H1 (cell line): ENCODE measurements around the gene PPM1D. TPM values are rescaled to one million over a fixed set of nuclear protein-coding genes. Genes with fewer than 3 reads are reported as not detected.

Experiments
- CTCF ChIA-PET: fragments of 300-600 bp; sonication (Branson Sonifier 250); formaldehyde crosslinking; loops from one replicate; lab custom pipeline; 2021; ENCODE audit not compliant: partially characterized antibody; lab: Charles Lee
- POLR2A ChIA-PET: fragments of 300-600 bp; sonication (Branson Sonifier 250); formaldehyde crosslinking; loops from one replicate; lab custom pipeline; 2021; ENCODE audit warnings: inconsistent platforms; ENCODE audit not compliant: partially characterized antibody; lab: Charles Lee
- DNase-seq, 2 experiments: peaks; one replicate each; pipeline versions ENCODE4 v3.0.0 to v3.0.0-alpha.2; 2010 to 2022; ENCODE audit warnings: low spot score in 2 of 2, low read depth in 1 of 2, mixed read lengths in 1 of 2
- FAIRE-seq: peaks from 2 replicates; lab custom pipeline; 2011; peaks lifted over from hg19 to GRCh38; lab: Jason Lieb, UNC
- H2AFZ ChIP-seq: 2 replicates; pipeline ENCODE4 v1.8.1; 2012; ENCODE audit warnings: low read length, inconsistent platforms
- H2AK5ac ChIP-seq: 2 replicates; pipeline ENCODE4 v1.6.1; 2013; ENCODE audit warnings: low read depth, low read length
- H2BK120ac ChIP-seq: replicated peaks from 2 replicates; pipeline ENCODE3; 2013; ENCODE audit warnings: low read depth, low read length, inconsistent platforms
- H2BK12ac ChIP-seq: 2 replicates; pipeline ENCODE4 v1.6.1; 2013; ENCODE audit warnings: low read depth, low read length
- H2BK15ac ChIP-seq: 2 replicates; pipeline ENCODE4 v1.6.1; 2013; ENCODE audit warnings: low read length
- H2BK20ac ChIP-seq: 2 replicates; pipeline ENCODE4 v1.6.1; 2013; ENCODE audit warnings: low read length
- H2BK5ac ChIP-seq: 2 replicates; pipeline ENCODE4 v1.6.1; 2013; ENCODE audit warnings: low read depth, low read length
- H3K14ac ChIP-seq: 2 replicates; pipeline ENCODE4 v1.6.1; 2013; ENCODE audit warnings: inconsistent platforms; ENCODE audit not compliant: insufficient read length
- H3K18ac ChIP-seq: 2 replicates; pipeline ENCODE4 v1.6.1; 2013; ENCODE audit warnings: low read length; ENCODE audit errors: extremely low read depth
- H3K23ac ChIP-seq: 2 replicates; pipeline ENCODE4 v1.6.1; 2013; ENCODE audit warnings: inconsistent platforms; ENCODE audit not compliant: insufficient read length
- H3K23me2 ChIP-seq: 2 replicates; pipeline ENCODE4 v1.6.1; 2013; ENCODE audit warnings: low read depth, low read length
- H3K27ac ChIP-seq: 2 replicates; pipeline ENCODE4 v1.6.1; 2011; ENCODE audit warnings: low read depth, low read length, inconsistent platforms
- H3K27me3 ChIP-seq, 4 experiments: replicated peaks in 1 of 4; 1 replicate in 1 of 4; 2 replicates in 3 of 4; pipeline versions ENCODE4 v1.6.1 to v1.8.1; 2011 to 2013; ENCODE audit warnings: low read length in 3 of 4, mild to moderate bottlenecking in 3 of 4, inconsistent platforms in 2 of 4, mixed read lengths in 2 of 4, moderate library complexity in 1 of 4; ENCODE audit not compliant: control insufficient read depth in 3 of 4, insufficient read depth in 3 of 4; ENCODE audit errors: extremely low read depth in 1 of 4
- H3K36me3 ChIP-seq, 4 experiments: 2 replicates each; pipeline versions ENCODE4 v1.6.1 to v1.8.1; 2011 to 2013; ENCODE audit warnings: mild to moderate bottlenecking in 4 of 4, low read length in 3 of 4, moderate library complexity in 2 of 4, control low read depth in 1 of 4, inconsistent platforms in 1 of 4; ENCODE audit not compliant: insufficient read depth in 4 of 4, control insufficient read depth in 2 of 4
- H3K4ac ChIP-seq: replicated peaks from 2 replicates; pipeline ENCODE3; 2013; ENCODE audit warnings: low read length, low read depth, mixed read lengths, inconsistent platforms; ENCODE audit not compliant: insufficient read length
- H3K4me1 ChIP-seq, 4 experiments: replicated peaks in 1 of 4; 1 replicate in 1 of 4; 2 replicates in 3 of 4; pipeline versions ENCODE4 v1.6.1 to v1.8.1; 2011 to 2013; ENCODE audit warnings: low read length in 3 of 4, inconsistent platforms in 2 of 4, mixed read lengths in 1 of 4; ENCODE audit not compliant: insufficient read depth in 4 of 4, control insufficient read depth in 3 of 4
- H3K4me2 ChIP-seq, 2 experiments: 2 replicates each; pipeline versions ENCODE4 v1.6.1 to v1.8.1; 2011 to 2013; ENCODE audit warnings: low read depth in 2 of 2, low read length in 2 of 2, control low read depth in 1 of 2, inconsistent platforms in 1 of 2, mild to moderate bottlenecking in 1 of 2; ENCODE audit not compliant: insufficient read depth in 1 of 2
- H3K4me3 ChIP-seq, 4 experiments: fragments of 200-600, 300-600 bp in 1 of 4; sonication (generic), shearing (Covaris generic), sonication (Bioruptor Twin) in 1 of 4; 2 replicates each; pipeline versions ENCODE4 v1.5.1 to v1.8.1; 2011 to 2016; ENCODE audit warnings: low read length in 4 of 4, low read depth in 3 of 4, control low read depth in 2 of 4, inconsistent platforms in 2 of 4, mild to moderate bottlenecking in 2 of 4, mixed read lengths in 1 of 4, moderate library complexity in 1 of 4; ENCODE audit not compliant: insufficient read depth in 2 of 4; ENCODE audit errors: extremely low read depth in 1 of 4
- H3K56ac ChIP-seq: replicated peaks from 2 replicates; pipeline ENCODE3; 2013; ENCODE audit warnings: low read depth, mild to moderate bottlenecking, mixed read lengths, low read length, inconsistent platforms; ENCODE audit not compliant: insufficient read length
- H3K79me1 ChIP-seq: 2 replicates; pipeline ENCODE4 v1.6.1; 2013; ENCODE audit warnings: low read depth, low read length, control low read depth
- H3K79me2 ChIP-seq, 2 experiments: 2 replicates each; pipeline versions ENCODE4 v1.6.1 to v1.8.1; 2012 to 2013; ENCODE audit warnings: low read length in 2 of 2, mild to moderate bottlenecking in 2 of 2, inconsistent platforms in 1 of 2; ENCODE audit not compliant: insufficient read depth in 2 of 2, control insufficient read depth in 1 of 2
- H3K9ac ChIP-seq, 4 experiments: replicated peaks in 1 of 4; 1 replicate in 1 of 4; 2 replicates in 3 of 4; pipeline versions ENCODE4 v1.6.1 to v1.8.1; 2011 to 2013; ENCODE audit warnings: low read depth in 3 of 4, low read length in 3 of 4, control low read depth in 2 of 4, mild to moderate bottlenecking in 2 of 4, moderate library complexity in 2 of 4, inconsistent platforms in 1 of 4; ENCODE audit errors: extremely low read depth in 1 of 4
- H3K9me3 ChIP-seq, 2 experiments: 2 replicates each; pipeline versions ENCODE4 v1.6.1 to v1.8.1; 2012 to 2013; ENCODE audit warnings: mild to moderate bottlenecking in 2 of 2, moderate library complexity in 2 of 2, control low read depth in 1 of 2, inconsistent platforms in 1 of 2, low read depth in 1 of 2, low read length in 1 of 2, mixed read lengths in 1 of 2; ENCODE audit not compliant: insufficient read depth in 2 of 2
- H4K20me1 ChIP-seq, 2 experiments: replicated peaks in 1 of 2; 2 replicates each; pipeline versions ENCODE3 to v1.8.1; 2011 to 2013; ENCODE audit warnings: inconsistent platforms in 2 of 2, low read length in 2 of 2, mild to moderate bottlenecking in 1 of 2; ENCODE audit not compliant: insufficient read depth in 2 of 2, control insufficient read depth in 1 of 2
- H4K5ac ChIP-seq: 2 replicates; pipeline ENCODE4 v1.6.1; 2013; ENCODE audit warnings: low read length, low read depth, mixed read lengths, inconsistent platforms; ENCODE audit not compliant: insufficient read length
- H4K8ac ChIP-seq: 2 replicates; pipeline ENCODE4 v1.8.0; 2013; ENCODE audit warnings: mild to moderate bottlenecking, moderate library complexity, low read length, inconsistent platforms; ENCODE audit not compliant: insufficient read depth; ENCODE audit errors: extremely low read depth
- H4K91ac ChIP-seq: replicated peaks from 2 replicates; pipeline ENCODE3; 2013; ENCODE audit warnings: low read length, mixed read lengths, inconsistent platforms; ENCODE audit not compliant: insufficient read length
- RBBP5 ChIP-seq: IDR thresholded peaks from 2 replicates; pipeline ENCODE4 v1.7.1; 2012; ENCODE audit warnings: low read depth, mild to moderate bottlenecking, inconsistent platforms, low read length, moderate library complexity, borderline replicate concordance
- TBP ChIP-seq: IDR thresholded peaks from 2 replicates; pipeline ENCODE4 v1.6.1; 2011; ENCODE audit warnings: low read depth, low read length, improper control_type of control experiment
- WGBS, 2 experiments: shearing (Covaris generic) in 1 of 2; methylation state at CpG; one replicate each; pipeline versions ENCODE4 v1.1.6 to v1.1.7; 2013 to 2015; ENCODE audit warnings: low lambda C conversion rate in 2 of 2, mixed read lengths in 2 of 2, inconsistent platforms in 1 of 2, low coverage in 1 of 2, missing lambda C conversion rate in 1 of 2; ENCODE audit not compliant: insufficient replicate concordance in 2 of 2, insufficient coverage in 1 of 2, insufficient read length in 1 of 2; ENCODE audit errors: extremely low coverage in 1 of 2, missing lambda C conversion rate in 1 of 2; 5-methylcytosine and 5-hydroxymethylcytosine counted together
- polyA plus RNA-seq, 7 experiments: library from polyadenylated mRNA; depleted of rRNA in 3 of 7; stranded (reverse) in 5 of 7; unstranded in 2 of 7; fragments of >200 nt in 5 of 7; fragments of 200-250 nt in 2 of 7; gene quantifications; 1 replicate in 5 of 7; 2 replicates in 1 of 7; 4 replicates in 1 of 7; pipeline versions ENCODE4 v1.2.1 to v1.2.3, GENCODE V29; 2011 to 2013; ENCODE audit warnings: missing spikeins in 2 of 7, mixed read lengths in 2 of 7
- total RNA-seq: library from RNA; stranded (reverse); fragmentation: NEBNext Ultra II Directional; extraction: Animal tissue kit (Norgen Biotek cat#: 25700); gene quantifications from 2 replicates; pipeline ENCODE4 v1.2.1, GENCODE V29; 2021

Gene PPM1D
- total and polyA plus RNA-seq, 2 of the 8 experiments (the other 6 are each of a cell fraction or from before 2014, with no cell fraction given), result 5.0 to 16.7 TPM

DNA sequence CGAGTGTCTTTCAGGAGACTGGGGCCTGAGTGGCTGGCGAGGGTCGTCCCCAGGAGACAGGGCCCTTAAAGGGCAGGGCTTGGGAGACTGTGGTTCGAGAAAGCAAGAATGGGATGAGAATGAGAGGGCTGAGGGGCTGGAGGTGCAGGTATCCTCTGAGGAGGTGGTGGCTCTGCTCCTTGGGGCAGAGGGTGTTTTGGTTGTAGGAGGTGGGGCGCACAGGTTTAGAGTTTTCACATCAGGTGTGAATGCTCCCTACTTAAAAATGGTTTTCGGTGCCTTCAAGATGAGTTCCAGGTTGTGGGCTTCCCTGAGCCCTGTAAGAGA lies 78.1 kb downstream of the PPM1D start:
- peak overlapping the region; percentile 84 to 95 for H3K4me2 ChIP-seq
- H3K79me1 ChIP-seq, result no peaks in the 10 kb centered on the region
- H4K5ac ChIP-seq, result no peak overlapping the region
- peak overlapping the region; percentile 43; the same call in 1 of the 2 replicates for H3K27ac ChIP-seq
- H3K4me3 ChIP-seq, result peak overlapping the region; percentile 67 to 96 (median 80)
- FAIRE-seq (no peak), DNase-seq (no peak)
- H3K36me3 ChIP-seq, result no peaks in the 10 kb centered on the region
- H2BK15ac ChIP-seq, result no peak overlapping the region
- peak overlapping the region; percentile 80; the same call in 1 of the 2 replicates for H2AFZ ChIP-seq
- peaks cover 0 to 2% (median 0%) of the 10 kb centered on the region in 4 experiments; a peak in 4 of 7 replicates for H3K4me1 ChIP-seq
- H3K18ac ChIP-seq, result no peak overlapping the region
- H4K91ac ChIP-seq, result no peak overlapping the region
- H2BK5ac ChIP-seq, result peak overlapping the region; percentile 66; the same call in 1 of the 2 replicates
- POLR2A ChIA-PET, result interaction anchor here (1.1 to 1.2 kb wide), 2 partner anchors 10 to 78 kb away, joined by 3 to 13 read pairs; partner anchors contain the start of gene PPM1D
- no peak overlapping the region for H2AK5ac ChIP-seq
- no peaks in the 10 kb centered on the region; the same call in 1 of the 2 replicates for H3K23me2 ChIP-seq
- H3K14ac ChIP-seq, result no peak overlapping the region
- H2BK20ac ChIP-seq, result no peak overlapping the region
- H3K23ac ChIP-seq, result no peak overlapping the region
- WGBS, 2 experiments, result 13% methylated on average over 6 of the region's 6 CpGs; no CpG with 5 or more reads in 1 of the 2 experiments
- H3K27me3 ChIP-seq, result no peaks in the 10 kb centered on the region
- no peak overlapping the region for H4K8ac ChIP-seq
- H3K4ac ChIP-seq, result no peak overlapping the region
- peak; percentile 52; the same call in 1 of the 2 replicates for TF ChIP-seq RBBP5
- TF ChIP-seq TBP, result no peak
- H3K56ac ChIP-seq, result peak overlapping the region; percentile 14
- CTCF ChIA-PET, result no interaction called here
- peak overlapping the region; percentile 13; the same call in 1 of the 2 replicates for H2BK12ac ChIP-seq
- H4K20me1 ChIP-seq, result no peaks in the 10 kb centered on the region
- H2BK120ac ChIP-seq, result no peak overlapping the region
- no peaks in the 10 kb centered on the region for H3K9me3 ChIP-seq
- H3K9ac ChIP-seq, result peak overlapping the region in 3 of 4 experiments; percentile 62 to 70 (median 62); a peak in 6 of 7 replicates
- H3K79me2 ChIP-seq, result no peaks in the 10 kb centered on the region
